CD14-positive monocyte (primary cell): Measurements from ENCODE around the gene SGMS1. TPM values are rescaled to one million over a fixed set of nuclear protein-coding genes. Genes with fewer than 3 reads are reported as not detected.

Experiments used
- DNase-seq, 3 donors: peaks; one replicate each; pipeline ENCODE4 v3.0.0-alpha.2; 2011 to 2022
- H2AFZ ChIP-seq: 2 replicates; pipeline ENCODE4 v1.6.0; 2012; ENCODE audit warnings: mild to moderate bottlenecking, low read depth, low read length, inconsistent platforms; ENCODE audit not compliant: insufficient read depth, poor library complexity, severe bottlenecking
- H3K27ac ChIP-seq, 2 donors: 1 replicate in 1 of 2; 2 replicates in 1 of 2; pipeline ENCODE4 v1.5.1; 2012 to 2013; ENCODE audit warnings: low read length in 2 of 2, control low read depth in 1 of 2, inconsistent platforms in 1 of 2, low read depth in 1 of 2, mild to moderate bottlenecking in 1 of 2
- H3K27me3 ChIP-seq, 2 donors: one replicate each; pipeline versions ENCODE4 v1.6.0 to v1.6.1; 2011 to 2013; ENCODE audit warnings: low read length in 2 of 2; ENCODE audit not compliant: control insufficient read depth in 2 of 2, insufficient read depth in 2 of 2
- H3K36me3 ChIP-seq, 2 donors: replicated peaks in 1 of 2; 1 replicate in 1 of 2; 2 replicates in 1 of 2; pipeline versions ENCODE4 v1.5.1 to v1.6.1; 2012 to 2013; ENCODE audit warnings: low read length in 2 of 2, control low read depth in 1 of 2, inconsistent platforms in 1 of 2, mild to moderate bottlenecking in 1 of 2; ENCODE audit not compliant: insufficient read depth in 2 of 2, control insufficient read depth in 1 of 2
- H3K4me1 ChIP-seq, 2 donors: 1 replicate in 1 of 2; 2 replicates in 1 of 2; pipeline versions ENCODE4 v1.5.1 to v1.6.1; 2012 to 2013; ENCODE audit warnings: low read length in 2 of 2, control low read depth in 1 of 2, inconsistent platforms in 1 of 2, mild to moderate bottlenecking in 1 of 2, moderate library complexity in 1 of 2; ENCODE audit not compliant: insufficient read depth in 2 of 2, control insufficient read depth in 1 of 2
- H3K4me2 ChIP-seq: replicated peaks from 2 replicates; pipeline ENCODE3; 2012; ENCODE audit warnings: low read length, moderate library complexity, mild to moderate bottlenecking; ENCODE audit not compliant: poor library complexity, severe bottlenecking; ENCODE audit errors: extremely low read depth
- H3K4me3 ChIP-seq, 3 experiments: fragments of 200-600 bp in 1 of 3; sonication (generic) in 1 of 3; replicated peaks in 1 of 3; 1 replicate in 2 of 3; 2 replicates in 1 of 3; pipeline ENCODE4 v1.5.1; 2011 to 2013; ENCODE audit warnings: low read length in 3 of 3, mild to moderate bottlenecking in 3 of 3, control low read depth in 2 of 3, low read depth in 2 of 3, inconsistent platforms in 1 of 3, moderate library complexity in 1 of 3
- H3K79me2 ChIP-seq: 2 replicates; pipeline ENCODE4 v1.6.0; 2012; ENCODE audit warnings: mild to moderate bottlenecking, control low read depth, inconsistent platforms, low read length, moderate library complexity; ENCODE audit not compliant: insufficient read depth
- H3K9ac ChIP-seq: 2 replicates; pipeline ENCODE4 v1.6.0; 2017; ENCODE audit warnings: low read length, mild to moderate bottlenecking; ENCODE audit not compliant: insufficient read depth, poor library complexity, severe bottlenecking
- H3K9me3 ChIP-seq, 2 donors: replicated peaks in 1 of 2; 1 replicate in 1 of 2; 2 replicates in 1 of 2; pipeline versions ENCODE4 v1.5.1 to v1.6.1; 2012 to 2013; ENCODE audit warnings: low read length in 2 of 2, control low read depth in 1 of 2; ENCODE audit not compliant: control insufficient read depth in 1 of 2, insufficient read depth in 1 of 2
- H4K20me1 ChIP-seq: 2 replicates; pipeline ENCODE4 v1.6.0; 2012; ENCODE audit warnings: mild to moderate bottlenecking, low read length, control low read depth, moderate library complexity; ENCODE audit not compliant: insufficient read depth
- H3K27ac Mint-ChIP-seq, 7 donors: one replicate each; pipeline ENCODE4 v1.8.0; 2020; ENCODE audit warnings: mild to moderate bottlenecking in 7 of 7, mixed read lengths in 7 of 7, moderate library complexity in 6 of 7, inconsistent platforms in 2 of 7
- H3K27me3 Mint-ChIP-seq, 3 donors: one replicate each; pipeline ENCODE4 v1.8.0; 2021 to 2022; ENCODE audit warnings: low read depth in 3 of 3, mild to moderate bottlenecking in 3 of 3, mixed read lengths in 3 of 3, moderate library complexity in 3 of 3, inconsistent platforms in 1 of 3
- H3K36me3 Mint-ChIP-seq, 2 donors: one replicate each; pipeline ENCODE4 v1.8.0; 2020; ENCODE audit warnings: mixed read lengths in 2 of 2, inconsistent platforms in 1 of 2, mild to moderate bottlenecking in 1 of 2
- H3K4me1 Mint-ChIP-seq: one replicate; pipeline ENCODE4 v1.8.0; 2020; ENCODE audit warnings: mild to moderate bottlenecking, mixed read lengths
- H3K4me3 Mint-ChIP-seq, 2 donors: one replicate each; pipeline ENCODE4 v1.8.0; 2020; ENCODE audit warnings: mild to moderate bottlenecking in 2 of 2, mixed read lengths in 2 of 2, moderate library complexity in 1 of 2
- H3K9me3 Mint-ChIP-seq, 7 donors: one replicate each; pipeline ENCODE4 v1.8.0; 2020 to 2022; ENCODE audit warnings: mixed read lengths in 7 of 7, mild to moderate bottlenecking in 6 of 7, moderate library complexity in 6 of 7, inconsistent platforms in 2 of 7
- CTCF ChIP-seq: fragments of 200-600 bp; IDR thresholded peaks from one replicate; pipeline ENCODE4 v1.8.0; 2022; ENCODE audit warnings: antibody characterized with exemption, mild to moderate bottlenecking
- WGBS: methylation state at CpG from one replicate; pipeline ENCODE4 v1.1.5; 2013; ENCODE audit warnings: missing lambda C conversion rate; ENCODE audit not compliant: insufficient coverage; 5-methylcytosine and 5-hydroxymethylcytosine counted together
- intact Hi-C, 2 donors: fragments of 100-400 bp; cut with micrococcal nuclease; formaldehyde crosslinking; loops; one replicate each; pipeline versions ENCODE4 v1.15.0 to v1.15.1; 2023
- polyA plus RNA-seq, 3 donors: library from polyadenylated mRNA; depleted of rRNA in 1 of 3; unstranded in 2 of 3; stranded (reverse) in 1 of 3; fragments of 300-500 nt in 2 of 3; fragments of >200 nt in 1 of 3; fragmentation: Illumina TruSeq in 2 of 3; gene quantifications; 1 replicate in 2 of 3; 2 replicates in 1 of 3; pipeline ENCODE4 v1.2.3, GENCODE V29; 2012 to 2021

The SGMS1 gene
- polyA plus RNA-seq, 3 donors: 19.5 to 20.6 (median 20.4) TPM

DNA sequence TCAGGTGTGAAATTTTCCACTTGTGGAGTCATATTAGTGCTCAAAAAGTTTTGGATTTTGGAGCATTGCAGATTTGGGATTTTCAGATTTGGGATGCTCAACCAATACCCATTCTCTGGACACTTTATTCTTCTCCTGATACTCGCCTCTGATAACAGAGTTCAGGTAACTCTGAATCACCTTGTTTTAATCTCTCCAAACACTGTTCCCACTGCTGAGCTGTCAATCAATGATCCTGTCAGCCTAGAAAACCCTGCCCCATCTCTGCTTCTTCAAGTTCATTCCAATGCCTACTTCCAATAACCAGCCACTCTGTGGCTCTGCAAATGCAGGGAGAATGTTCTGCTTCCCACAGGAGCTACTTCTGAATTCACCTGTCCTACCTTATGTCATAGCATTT is 21.8 kb downstream of the SGMS1 start:
- peaks cover 48% of the 10 kb centered on the region for H3K4me1 Mint-ChIP-seq
- no peaks in the 10 kb centered on the region for H3K9me3 Mint-ChIP-seq
- Histone ChIP-seq H3K4me1 (peaks cover 24 to 27% of the 10 kb centered on the region in 2 donors), H3K27ac (no peak overlapping the region), H3K9me3 (no peaks in the 10 kb centered on the region), H3K36me3 (no peaks in the 10 kb centered on the region), H4K20me1 (peaks cover 67% of the 10 kb centered on the region), H3K4me2 (no peak overlapping the region), H3K79me2 (peaks cover 9% of the 10 kb centered on the region), H3K9ac (no peak overlapping the region), H3K27me3 (no peaks in the 10 kb centered on the region), H2AFZ (no peak overlapping the region), H3K4me3 (no peak overlapping the region)
- WGBS: 91% methylated on average over 1 of the region's 1 CpG
- H3K27me3 Mint-ChIP-seq: no peaks in the 10 kb centered on the region
- intact Hi-C loops: no loop called here
- H3K4me3 Mint-ChIP-seq: no peak overlapping the region
- peaks cover 3 to 10% of the 10 kb centered on the region in 2 donors for H3K36me3 Mint-ChIP-seq
- no peak for DNase-seq
- TF ChIP-seq CTCF: no peak
- no peak overlapping the region for H3K27ac Mint-ChIP-seq

DNA sequence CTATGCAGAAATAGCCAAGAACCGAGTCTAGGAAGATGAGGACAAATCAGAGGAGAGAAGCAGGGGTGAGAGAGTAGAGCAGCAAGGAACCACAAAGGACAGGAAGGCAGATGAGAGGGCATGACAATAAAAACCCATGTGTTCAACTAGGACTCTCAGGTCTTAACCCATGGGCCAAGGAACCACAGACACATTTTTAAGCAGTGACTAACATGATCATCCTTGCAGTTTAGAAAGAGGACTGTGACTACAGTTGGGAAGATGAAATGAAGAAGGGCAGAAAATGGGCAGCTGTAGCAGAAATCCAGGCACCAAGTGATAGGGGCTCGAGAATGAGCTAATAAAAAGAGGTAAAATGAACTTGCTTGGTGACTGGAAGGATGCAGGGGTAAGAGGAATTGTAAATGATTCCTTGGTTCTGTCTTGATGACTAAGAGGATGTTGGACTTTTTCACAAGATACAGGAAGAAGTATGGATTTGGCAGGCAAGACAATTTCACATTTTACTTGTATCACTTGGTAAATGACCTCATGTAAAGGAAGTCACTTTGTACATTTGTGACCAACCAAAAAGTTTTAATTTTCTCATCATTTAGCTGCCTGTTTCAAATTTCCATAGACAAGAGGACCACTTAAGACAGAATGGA is 22.8 kb downstream of the SGMS1 start:
- Histone ChIP-seq H4K20me1 (peaks cover 60% of the 10 kb centered on the region), H3K4me3 (no peak overlapping the region), H3K79me2 (peaks cover 9% of the 10 kb centered on the region), H2AFZ (no peak overlapping the region), H3K27me3 (no peaks in the 10 kb centered on the region), H3K4me1 (peaks cover 23 to 26% of the 10 kb centered on the region in 2 donors), H3K27ac (no peak overlapping the region), H3K36me3 (no peaks in the 10 kb centered on the region), H3K9ac (no peak overlapping the region), H3K9me3 (no peaks in the 10 kb centered on the region), H3K4me2 (no peak overlapping the region)
- no peaks in the 10 kb centered on the region for H3K9me3 Mint-ChIP-seq
- H3K4me3 Mint-ChIP-seq: no peak overlapping the region
- DNase-seq: no peak
- H3K4me1 Mint-ChIP-seq: peaks cover 40% of the 10 kb centered on the region
- intact Hi-C loops: no loop called here
- H3K36me3 Mint-ChIP-seq: peaks cover 3 to 10% of the 10 kb centered on the region in 2 donors
- WGBS: 86% methylated on average over 1 of the region's 2 CpGs
- peak overlapping the region in 1 of 7 donors; percentile 62 for H3K27ac Mint-ChIP-seq
- no peaks in the 10 kb centered on the region for H3K27me3 Mint-ChIP-seq
- TF ChIP-seq CTCF: no peak
